ENCODE data around the gene MT1M. TPM values are rescaled to one million over a fixed set of nuclear protein-coding genes. Genes with fewer than 3 reads are reported as not detected.

The MT1M gene
- total and polyA plus RNA-seq, 4 experiments from 2014 or later, result not detected

GRCh38 chr16:56645311-56645710 lies 12.9 kb downstream of the MT1M start:
- H3K4me3 ChIP-seq (ENCODE audit: low read length in 2 of 2), result no peak overlapping the region
- Mint-ChIP-seq H3K27me3 (peaks cover 5 to 12% of the 10 kb centered on the region in 2 donors), H3K4me1 (peaks cover 16 to 22% (median 18%) of the 10 kb centered on the region in 4 donors), H3K36me3 (no peaks in the 10 kb centered on the region), H3K4me3 (no peak overlapping the region), H3K9me3 (no peaks in the 10 kb centered on the region), H3K27ac (no peak overlapping the region)
- no peaks in the 10 kb centered on the region for H3K27me3 ChIP-seq (ENCODE audit: insufficient read depth, low read length)
- ChIA-PET CTCF (ENCODE audit: partially characterized antibody) (interaction anchor here (5.1 kb wide), 1 partner anchor 57 kb away, joined by 48 read pairs; no protein-coding TSS in a partner anchor), POLR2A (ENCODE audit: partially characterized antibody) (no interaction called here)
- no peak overlapping the region for H3K27ac ChIP-seq (ENCODE audit: low read depth, low read length)
- intact Hi-C loops (cut with micrococcal nuclease), result no loop called here
- H3K36me3 ChIP-seq (ENCODE audit: insufficient read depth, low read length), result no peaks in the 10 kb centered on the region
- no peak for DNase-seq
- H3K9me3 ChIP-seq (ENCODE audit: control insufficient read depth in 1 of 2, low read length in 2 of 2), result no peaks in the 10 kb centered on the region
- peaks cover 16% of the 10 kb centered on the region for H3K4me1 ChIP-seq (ENCODE audit: insufficient read depth, low read length)

GRCh38 chr16:56645838-56646237 lies 13.4 kb downstream of the MT1M start:
- ChIA-PET POLR2A (ENCODE audit: partially characterized antibody) (no interaction called here), CTCF (ENCODE audit: partially characterized antibody) (no interaction called here)

DNA sequence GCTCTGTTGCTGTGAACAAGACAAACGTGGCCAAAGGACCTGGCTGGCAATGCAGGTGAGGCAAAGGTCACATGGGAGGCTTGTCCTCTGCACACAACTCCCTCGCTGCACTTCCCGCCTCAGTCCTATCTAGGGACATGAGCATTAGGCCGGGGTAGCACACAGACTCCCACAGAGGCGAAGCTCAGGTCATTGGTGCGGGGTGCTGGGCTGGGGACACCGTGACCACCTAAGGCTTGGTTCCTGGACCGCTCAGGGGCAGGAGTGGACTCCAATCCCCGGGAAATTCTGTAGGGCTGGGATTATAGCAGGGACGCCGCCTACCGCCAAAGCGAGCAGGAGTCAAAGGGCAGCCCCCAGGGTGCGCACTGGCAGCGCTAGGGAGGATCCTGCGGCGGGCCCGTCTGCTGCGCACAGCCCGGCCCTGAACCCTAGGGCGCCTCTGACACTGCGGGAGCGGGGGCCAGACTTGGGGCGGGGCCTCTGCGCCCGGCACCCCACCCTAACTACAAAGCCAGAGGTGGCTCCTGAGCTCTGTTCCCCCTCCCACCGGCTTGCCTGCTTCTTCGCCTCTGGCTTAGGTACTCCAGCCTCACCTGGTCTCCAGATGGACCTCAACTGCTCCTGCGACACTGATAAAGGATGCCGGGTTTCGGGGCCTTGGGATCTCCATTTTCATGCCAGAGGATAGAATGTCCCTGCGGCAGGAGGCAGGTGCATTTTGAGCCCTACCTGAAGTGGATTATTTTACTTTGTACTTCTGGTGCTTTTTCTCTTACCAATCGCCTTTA lies 15.4 kb downstream of the MT1M start:
- H3K27me3 ChIP-seq (ENCODE audit: insufficient read depth, low read length), result no peaks in the 10 kb centered on the region
- ChIA-PET POLR2A (ENCODE audit: partially characterized antibody) (no interaction called here), CTCF (ENCODE audit: partially characterized antibody) (no interaction called here)
- H3K36me3 ChIP-seq (ENCODE audit: insufficient read depth, low read length), result no peaks in the 10 kb centered on the region
- H3K4me1 Mint-ChIP-seq, result peaks cover 12 to 16% (median 13%) of the 10 kb centered on the region in 4 donors
- no peak overlapping the region for H3K4me3 ChIP-seq (ENCODE audit: low read length in 2 of 2)
- intact Hi-C loops (cut with micrococcal nuclease), result no loop called here
- H3K36me3 Mint-ChIP-seq, result no peaks in the 10 kb centered on the region
- H3K9me3 ChIP-seq (ENCODE audit: control insufficient read depth in 1 of 2, low read length in 2 of 2), result no peaks in the 10 kb centered on the region
- no peak overlapping the region for H3K27ac Mint-ChIP-seq
- H3K4me1 ChIP-seq (ENCODE audit: insufficient read depth, low read length), result peaks cover 14% of the 10 kb centered on the region
- peaks cover 8 to 11% of the 10 kb centered on the region in 2 donors for H3K27me3 Mint-ChIP-seq
- no peak for DNase-seq
- no peaks in the 10 kb centered on the region for H3K9me3 Mint-ChIP-seq
- no peak overlapping the region for H3K27ac ChIP-seq (ENCODE audit: low read depth, low read length)
- no peak overlapping the region for H3K4me3 Mint-ChIP-seq

More at GRCh38 chr16:56645838-56646237, 13.4 kb downstream of the MT1M start:
- peaks cover 5 to 8% of the 10 kb centered on the region in 2 donors for H3K27me3 Mint-ChIP-seq
- intact Hi-C loops (cut with micrococcal nuclease), result no loop called here
- peaks cover 16 to 22% (median 18%) of the 10 kb centered on the region in 4 donors for H3K4me1 Mint-ChIP-seq
- no peaks in the 10 kb centered on the region for H3K9me3 Mint-ChIP-seq
- no peaks in the 10 kb centered on the region for H3K36me3 Mint-ChIP-seq
- Histone ChIP-seq H3K9me3 (ENCODE audit: control insufficient read depth in 1 of 2, low read length in 2 of 2) (no peaks in the 10 kb centered on the region), H3K27me3 (ENCODE audit: insufficient read depth, low read length) (no peaks in the 10 kb centered on the region), H3K4me3 (ENCODE audit: low read length in 2 of 2) (no peak overlapping the region), H3K4me1 (ENCODE audit: insufficient read depth, low read length) (peaks cover 16% of the 10 kb centered on the region), H3K36me3 (ENCODE audit: insufficient read depth, low read length) (no peaks in the 10 kb centered on the region), H3K27ac (ENCODE audit: low read depth, low read length) (no peak overlapping the region)
- no peak overlapping the region for H3K4me3 Mint-ChIP-seq
- peak overlapping the region in 1 of 7 donors; percentile 16 for H3K27ac Mint-ChIP-seq
- DNase-seq, result no peak

GRCh38 chr16:56649271-56649670 lies 16.8 kb downstream of the MT1M start:
- Histone ChIP-seq H3K9me3 (ENCODE audit: control insufficient read depth in 1 of 2, low read length in 2 of 2) (no peaks in the 10 kb centered on the region), H3K4me3 (ENCODE audit: low read length in 2 of 2) (no peak overlapping the region), H3K27me3 (ENCODE audit: insufficient read depth, low read length) (no peaks in the 10 kb centered on the region), H3K36me3 (ENCODE audit: insufficient read depth, low read length) (no peaks in the 10 kb centered on the region), H3K27ac (ENCODE audit: low read depth, low read length) (no peak overlapping the region), H3K4me1 (ENCODE audit: insufficient read depth, low read length) (peaks cover 1% of the 10 kb centered on the region)
- Mint-ChIP-seq H3K27ac (no peak overlapping the region), H3K9me3 (no peaks in the 10 kb centered on the region), H3K4me1 (peaks cover under 1 to 1% (median 1%) of the 10 kb centered on the region in 4 donors), H3K4me3 (no peak overlapping the region), H3K36me3 (no peaks in the 10 kb centered on the region), H3K27me3 (peaks cover 9 to 15% of the 10 kb centered on the region in 2 donors)
- ChIA-PET POLR2A (ENCODE audit: partially characterized antibody) (no interaction called here), CTCF (ENCODE audit: partially characterized antibody) (interaction anchor here (1.3 kb wide), 1 partner anchor 73 kb away, joined by 5 read pairs; no protein-coding TSS in a partner anchor)
- intact Hi-C loops (cut with micrococcal nuclease), result no loop called here
- no peak for DNase-seq

- CTCF ChIA-PET (ENCODE audit: partially characterized antibody), result interaction anchor here (1.3 kb wide), 1 partner anchor 73 kb away, joined by 5 read pairs; no protein-coding TSS in a partner anchor
- DNase-seq, result no peak
- no peaks in the 10 kb centered on the region for H3K9me3 Mint-ChIP-seq
- peaks cover 9 to 15% of the 10 kb centered on the region in 2 donors for H3K27me3 Mint-ChIP-seq
- Histone ChIP-seq H3K36me3 (ENCODE audit: insufficient read depth, low read length) (no peaks in the 10 kb centered on the region), H3K9me3 (ENCODE audit: control insufficient read depth in 1 of 2, low read length in 2 of 2) (no peaks in the 10 kb centered on the region), H3K4me3 (ENCODE audit: low read length in 2 of 2) (no peak overlapping the region), H3K27ac (ENCODE audit: low read depth, low read length) (no peak overlapping the region), H3K27me3 (ENCODE audit: insufficient read depth, low read length) (no peaks in the 10 kb centered on the region), H3K4me1 (ENCODE audit: insufficient read depth, low read length) (no peaks in the 10 kb centered on the region)
- no peaks in the 10 kb centered on the region for H3K36me3 Mint-ChIP-seq
- H3K4me3 Mint-ChIP-seq, result no peak overlapping the region
- intact Hi-C loops (cut with micrococcal nuclease), result no loop called here
- peaks cover 0 to 1% (median 0%) of the 10 kb centered on the region in 4 donors for H3K4me1 Mint-ChIP-seq
- POLR2A ChIA-PET (ENCODE audit: partially characterized antibody), result no interaction called here
- H3K27ac Mint-ChIP-seq, result no peak overlapping the region
Observed at GRCh38 chr16:56649820-56650219, 17.4 kb downstream of the MT1M start.

DNA sequence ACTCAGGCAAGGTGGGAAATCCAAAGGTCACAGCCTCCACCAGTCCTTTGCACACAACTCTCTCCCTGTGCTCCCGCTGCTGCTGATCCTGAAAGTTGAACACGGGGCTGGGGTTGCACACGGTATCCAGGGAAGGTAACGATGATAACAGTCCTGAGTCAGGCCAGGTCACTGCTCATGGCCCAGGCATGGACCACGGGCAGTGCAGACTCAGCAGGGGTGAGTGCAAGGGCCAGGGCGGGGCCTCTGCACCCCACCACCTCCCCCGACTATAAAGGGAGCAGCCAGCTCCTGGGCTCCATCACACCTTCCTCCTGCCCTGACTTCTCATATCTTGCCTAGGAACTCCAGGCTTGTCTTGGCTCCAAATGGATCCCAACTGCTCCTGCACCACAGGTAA lies 19.1 kb downstream of the MT1M start, which contains the start of gene MT1B:
Gene MT1B, plus strand, starts transcription at position 301 of the 400 bp plus-strand sequence. Its CDS starts 68 bp downstream, at position 369.
- DNase-seq, result no peak
- CTCF ChIA-PET (ENCODE audit: partially characterized antibody), result no interaction called here
- peaks cover 9 to 15% of the 10 kb centered on the region in 2 donors for H3K27me3 Mint-ChIP-seq

GRCh38 chr16:56652600-56652999 lies 20.1 kb downstream of the MT1M start:
- Mint-ChIP-seq H3K27ac (no peak overlapping the region), H3K4me1 (peaks cover 2 to 8% (median 3%) of the 10 kb centered on the region in 4 donors), H3K4me3 (no peak overlapping the region), H3K36me3 (no peaks in the 10 kb centered on the region), H3K27me3 (peaks cover 9 to 12% of the 10 kb centered on the region in 2 donors), H3K9me3 (no peaks in the 10 kb centered on the region)
- no peaks in the 10 kb centered on the region for H3K9me3 ChIP-seq (ENCODE audit: control insufficient read depth in 1 of 2, low read length in 2 of 2)
- DNase-seq, result no peak
- no peak overlapping the region for H3K4me3 ChIP-seq (ENCODE audit: low read length in 2 of 2)
- ChIA-PET CTCF (ENCODE audit: partially characterized antibody) (interaction anchor here (1.9 kb wide), 1 partner anchor 9 kb away, joined by 4 read pairs; no protein-coding TSS in a partner anchor), POLR2A (ENCODE audit: partially characterized antibody) (no interaction called here)
- H3K27me3 ChIP-seq (ENCODE audit: insufficient read depth, low read length), result no peaks in the 10 kb centered on the region
- no peaks in the 10 kb centered on the region for H3K4me1 ChIP-seq (ENCODE audit: insufficient read depth, low read length)
- intact Hi-C loops (cut with micrococcal nuclease), result no loop called here
- no peaks in the 10 kb centered on the region for H3K36me3 ChIP-seq (ENCODE audit: insufficient read depth, low read length)
- no peak overlapping the region for H3K27ac ChIP-seq (ENCODE audit: low read depth, low read length)

More for the DNA sequence above, 19.1 kb downstream of the MT1M start, which contains the start of gene MT1B:
- POLR2A ChIA-PET (ENCODE audit: partially characterized antibody), result no interaction called here
- H3K4me1 ChIP-seq (ENCODE audit: insufficient read depth, low read length), result no peaks in the 10 kb centered on the region
- intact Hi-C loops (cut with micrococcal nuclease), result no loop called here
- no peak within 1 kb of the TSS for H3K27ac ChIP-seq (ENCODE audit: low read depth, low read length)
- no peaks in the 10 kb centered on the region for H3K9me3 ChIP-seq (ENCODE audit: control insufficient read depth in 1 of 2, low read length in 2 of 2)
- no peak within 1 kb of the TSS for H3K4me3 ChIP-seq (ENCODE audit: low read length in 2 of 2)
- H3K4me3 Mint-ChIP-seq, result no peak within 1 kb of the TSS
- no peaks in the 10 kb centered on the region for H3K36me3 Mint-ChIP-seq
- H3K27me3 ChIP-seq (ENCODE audit: insufficient read depth, low read length), result no peaks in the 10 kb centered on the region
- H3K36me3 ChIP-seq (ENCODE audit: insufficient read depth, low read length), result no peaks in the 10 kb centered on the region
- H3K9me3 Mint-ChIP-seq, result no peaks in the 10 kb centered on the region
- H3K27ac Mint-ChIP-seq, result no peak within 1 kb of the TSS
- no peaks in the 10 kb centered on the region for H3K4me1 Mint-ChIP-seq

Data from CD4-positive, alpha-beta memory T cell (primary cell).